ENCODE data around the gene TNFAIP8. TPM values are rescaled to one million over a fixed set of nuclear protein-coding genes. Genes with fewer than 3 reads are reported as not detected.

Gene TNFAIP8
- total RNA-seq, 1 experiment from 2014 or later: 24.1 TPM

DNA sequence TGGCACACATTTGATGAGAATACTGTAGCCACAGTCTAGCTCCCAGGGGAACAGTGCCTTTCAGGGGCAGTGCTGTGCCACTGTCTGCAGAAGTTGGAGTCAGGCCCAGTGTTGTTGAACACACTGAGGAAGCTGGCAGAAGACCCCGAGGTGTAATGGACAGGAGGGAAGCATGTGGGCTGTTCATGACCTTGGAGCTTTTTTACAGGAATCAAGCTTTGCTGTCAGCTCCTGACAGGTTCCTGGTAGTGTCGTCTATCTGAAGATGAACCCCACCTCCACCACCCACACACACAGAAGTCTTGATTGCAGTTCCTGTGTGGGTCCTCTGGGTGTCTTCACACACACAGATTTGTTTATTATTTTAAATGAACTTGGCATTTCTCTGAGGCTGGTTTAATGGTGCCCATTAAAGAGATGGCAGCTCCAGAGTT is 40.3 kb upstream of the TNFAIP8 start:
- DNase-seq (ENCODE audit: low spot score) (no peak), ATAC-seq (peak; percentile 38; the same call in 1 of the 2 replicates)
- TF ChIP-seq, protein P1, sequence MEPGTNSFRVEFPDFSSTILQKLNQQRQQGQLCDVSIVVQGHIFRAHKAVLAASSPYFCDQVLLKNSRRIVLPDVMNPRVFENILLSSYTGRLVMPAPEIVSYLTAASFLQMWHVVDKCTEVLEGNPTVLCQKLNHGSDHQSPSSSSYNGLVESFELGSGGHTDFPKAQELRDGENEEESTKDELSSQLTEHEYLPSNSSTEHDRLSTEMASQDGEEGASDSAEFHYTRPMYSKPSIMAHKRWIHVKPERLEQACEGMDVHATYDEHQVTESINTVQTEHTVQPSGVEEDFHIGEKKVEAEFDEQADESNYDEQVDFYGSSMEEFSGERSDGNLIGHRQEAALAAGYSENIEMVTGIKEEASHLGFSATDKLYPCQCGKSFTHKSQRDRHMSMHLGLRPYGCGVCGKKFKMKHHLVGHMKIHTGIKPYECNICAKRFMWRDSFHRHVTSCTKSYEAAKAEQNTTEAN (CRISPR knock-in tag; IDR thresholded peaks at IDR 0.05): no peak
- TF ChIP-seq CREM (CRISPR knock-in tag; IDR thresholded peaks at IDR 0.05) (no peak), ATF1 (CRISPR knock-in tag; IDR thresholded peaks at IDR 0.05) (no peak), SMAD4 (CRISPR knock-in tag; IDR thresholded peaks at IDR 0.05) (no peak), ZNF121 (CRISPR knock-in tag; IDR thresholded peaks at IDR 0.05) (no peak), ESRRA (CRISPR knock-in tag; IDR thresholded peaks at IDR 0.05; ENCODE audit: borderline replicate concordance) (no peak), GRHL2 (CRISPR knock-in tag; IDR thresholded peaks at IDR 0.05; ENCODE audit: insufficient replicate concordance, severe bottlenecking) (no peak), GTF2I (CRISPR knock-in tag; conservative IDR thresholded peaks at IDR 0.05) (no peak)
- TF ChIP-seq, protein P2, sequence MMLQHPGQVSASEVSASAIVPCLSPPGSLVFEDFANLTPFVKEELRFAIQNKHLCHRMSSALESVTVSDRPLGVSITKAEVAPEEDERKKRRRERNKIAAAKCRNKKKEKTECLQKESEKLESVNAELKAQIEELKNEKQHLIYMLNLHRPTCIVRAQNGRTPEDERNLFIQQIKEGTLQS (CRISPR knock-in tag; conservative IDR thresholded peaks at IDR 0.05): no peak
- TF ChIP-seq, protein P3, sequence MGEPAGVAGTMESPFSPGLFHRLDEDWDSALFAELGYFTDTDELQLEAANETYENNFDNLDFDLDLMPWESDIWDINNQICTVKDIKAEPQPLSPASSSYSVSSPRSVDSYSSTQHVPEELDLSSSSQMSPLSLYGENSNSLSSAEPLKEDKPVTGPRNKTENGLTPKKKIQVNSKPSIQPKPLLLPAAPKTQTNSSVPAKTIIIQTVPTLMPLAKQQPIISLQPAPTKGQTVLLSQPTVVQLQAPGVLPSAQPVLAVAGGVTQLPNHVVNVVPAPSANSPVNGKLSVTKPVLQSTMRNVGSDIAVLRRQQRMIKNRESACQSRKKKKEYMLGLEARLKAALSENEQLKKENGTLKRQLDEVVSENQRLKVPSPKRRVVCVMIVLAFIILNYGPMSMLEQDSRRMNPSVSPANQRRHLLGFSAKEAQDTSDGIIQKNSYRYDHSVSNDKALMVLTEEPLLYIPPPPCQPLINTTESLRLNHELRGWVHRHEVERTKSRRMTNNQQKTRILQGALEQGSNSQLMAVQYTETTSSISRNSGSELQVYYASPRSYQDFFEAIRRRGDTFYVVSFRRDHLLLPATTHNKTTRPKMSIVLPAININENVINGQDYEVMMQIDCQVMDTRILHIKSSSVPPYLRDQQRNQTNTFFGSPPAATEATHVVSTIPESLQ (CRISPR knock-in tag; IDR thresholded peaks at IDR 0.05): no peak
- ChIA-PET POLR2A (no interaction called here), CTCF (interaction anchor here (0.6 to 1.7 kb wide), 7 partner anchors 25 to 913 kb away, joined by 3 to 5 read pairs (median 3); partner anchors contain the start of gene HSD17B4)
- Mint-ChIP-seq H3K36me3 (no peaks in the 10 kb centered on the region), H3K27ac (no peak overlapping the region), H3K4me3 (no peak overlapping the region), H3K4me1 (peaks cover 13% of the 10 kb centered on the region), H3K27me3 (ENCODE audit: low read depth) (no peaks in the 10 kb centered on the region), H3K9me3 (no peaks in the 10 kb centered on the region)

GRCh38 chr5:119316086-119316485 is 39.7 kb upstream of the TNFAIP8 start:
- ATAC-seq (no peak), DNase-seq (ENCODE audit: low spot score) (no peak)
- ChIA-PET POLR2A (no interaction called here), CTCF (interaction anchor here (0.6 to 1.7 kb wide), 5 partner anchors 78 to 912 kb away, joined by 3 to 5 read pairs (median 3); partner anchors contain the start of gene HSD17B4)
- TF ChIP-seq, protein P1 (CRISPR knock-in tag; IDR thresholded peaks at IDR 0.05): no peak
- TF ChIP-seq ZNF121 (CRISPR knock-in tag; IDR thresholded peaks at IDR 0.05) (no peak), NR2C2 (CRISPR knock-in tag; IDR thresholded peaks at IDR 0.05) (no peak), CREB1 (CRISPR knock-in tag; IDR thresholded peaks at IDR 0.05) (no peak), JUN (CRISPR knock-in tag; IDR thresholded peaks at IDR 0.05) (no peak), TP53 (CRISPR knock-in tag; IDR thresholded peaks at IDR 0.05) (no peak), CREM (CRISPR knock-in tag; IDR thresholded peaks at IDR 0.05) (no peak), ZNF416 (CRISPR knock-in tag; IDR thresholded peaks at IDR 0.05) (no peak), NFE2L1 (CRISPR knock-in tag; IDR thresholded peaks at IDR 0.05) (no peak), IRF1 (CRISPR knock-in tag; IDR thresholded peaks at IDR 0.05) (no peak)
- TF ChIP-seq, protein P4, sequence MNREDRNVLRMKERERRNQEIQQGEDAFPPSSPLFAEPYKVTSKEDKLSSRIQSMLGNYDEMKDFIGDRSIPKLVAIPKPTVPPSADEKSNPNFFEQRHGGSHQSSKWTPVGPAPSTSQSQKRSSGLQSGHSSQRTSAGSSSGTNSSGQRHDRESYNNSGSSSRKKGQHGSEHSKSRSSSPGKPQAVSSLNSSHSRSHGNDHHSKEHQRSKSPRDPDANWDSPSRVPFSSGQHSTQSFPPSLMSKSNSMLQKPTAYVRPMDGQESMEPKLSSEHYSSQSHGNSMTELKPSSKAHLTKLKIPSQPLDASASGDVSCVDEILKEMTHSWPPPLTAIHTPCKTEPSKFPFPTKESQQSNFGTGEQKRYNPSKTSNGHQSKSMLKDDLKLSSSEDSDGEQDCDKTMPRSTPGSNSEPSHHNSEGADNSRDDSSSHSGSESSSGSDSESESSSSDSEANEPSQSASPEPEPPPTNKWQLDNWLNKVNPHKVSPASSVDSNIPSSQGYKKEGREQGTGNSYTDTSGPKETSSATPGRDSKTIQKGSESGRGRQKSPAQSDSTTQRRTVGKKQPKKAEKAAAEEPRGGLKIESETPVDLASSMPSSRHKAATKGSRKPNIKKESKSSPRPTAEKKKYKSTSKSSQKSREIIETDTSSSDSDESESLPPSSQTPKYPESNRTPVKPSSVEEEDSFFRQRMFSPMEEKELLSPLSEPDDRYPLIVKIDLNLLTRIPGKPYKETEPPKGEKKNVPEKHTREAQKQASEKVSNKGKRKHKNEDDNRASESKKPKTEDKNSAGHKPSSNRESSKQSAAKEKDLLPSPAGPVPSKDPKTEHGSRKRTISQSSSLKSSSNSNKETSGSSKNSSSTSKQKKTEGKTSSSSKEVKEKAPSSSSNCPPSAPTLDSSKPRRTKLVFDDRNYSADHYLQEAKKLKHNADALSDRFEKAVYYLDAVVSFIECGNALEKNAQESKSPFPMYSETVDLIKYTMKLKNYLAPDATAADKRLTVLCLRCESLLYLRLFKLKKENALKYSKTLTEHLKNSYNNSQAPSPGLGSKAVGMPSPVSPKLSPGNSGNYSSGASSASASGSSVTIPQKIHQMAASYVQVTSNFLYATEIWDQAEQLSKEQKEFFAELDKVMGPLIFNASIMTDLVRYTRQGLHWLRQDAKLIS (CRISPR knock-in tag; IDR thresholded peaks at IDR 0.05; ENCODE audit: borderline replicate concordance): no peak
- TF ChIP-seq, protein P5, sequence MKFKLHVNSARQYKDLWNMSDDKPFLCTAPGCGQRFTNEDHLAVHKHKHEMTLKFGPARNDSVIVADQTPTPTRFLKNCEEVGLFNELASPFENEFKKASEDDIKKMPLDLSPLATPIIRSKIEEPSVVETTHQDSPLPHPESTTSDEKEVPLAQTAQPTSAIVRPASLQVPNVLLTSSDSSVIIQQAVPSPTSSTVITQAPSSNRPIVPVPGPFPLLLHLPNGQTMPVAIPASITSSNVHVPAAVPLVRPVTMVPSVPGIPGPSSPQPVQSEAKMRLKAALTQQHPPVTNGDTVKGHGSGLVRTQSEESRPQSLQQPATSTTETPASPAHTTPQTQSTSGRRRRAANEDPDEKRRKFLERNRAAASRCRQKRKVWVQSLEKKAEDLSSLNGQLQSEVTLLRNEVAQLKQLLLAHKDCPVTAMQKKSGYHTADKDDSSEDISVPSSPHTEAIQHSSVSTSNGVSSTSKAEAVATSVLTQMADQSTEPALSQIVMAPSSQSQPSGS (CRISPR knock-in tag; IDR thresholded peaks at IDR 0.05; ENCODE audit: borderline replicate concordance, low read depth): no peak
- TF ChIP-seq, protein P6, sequence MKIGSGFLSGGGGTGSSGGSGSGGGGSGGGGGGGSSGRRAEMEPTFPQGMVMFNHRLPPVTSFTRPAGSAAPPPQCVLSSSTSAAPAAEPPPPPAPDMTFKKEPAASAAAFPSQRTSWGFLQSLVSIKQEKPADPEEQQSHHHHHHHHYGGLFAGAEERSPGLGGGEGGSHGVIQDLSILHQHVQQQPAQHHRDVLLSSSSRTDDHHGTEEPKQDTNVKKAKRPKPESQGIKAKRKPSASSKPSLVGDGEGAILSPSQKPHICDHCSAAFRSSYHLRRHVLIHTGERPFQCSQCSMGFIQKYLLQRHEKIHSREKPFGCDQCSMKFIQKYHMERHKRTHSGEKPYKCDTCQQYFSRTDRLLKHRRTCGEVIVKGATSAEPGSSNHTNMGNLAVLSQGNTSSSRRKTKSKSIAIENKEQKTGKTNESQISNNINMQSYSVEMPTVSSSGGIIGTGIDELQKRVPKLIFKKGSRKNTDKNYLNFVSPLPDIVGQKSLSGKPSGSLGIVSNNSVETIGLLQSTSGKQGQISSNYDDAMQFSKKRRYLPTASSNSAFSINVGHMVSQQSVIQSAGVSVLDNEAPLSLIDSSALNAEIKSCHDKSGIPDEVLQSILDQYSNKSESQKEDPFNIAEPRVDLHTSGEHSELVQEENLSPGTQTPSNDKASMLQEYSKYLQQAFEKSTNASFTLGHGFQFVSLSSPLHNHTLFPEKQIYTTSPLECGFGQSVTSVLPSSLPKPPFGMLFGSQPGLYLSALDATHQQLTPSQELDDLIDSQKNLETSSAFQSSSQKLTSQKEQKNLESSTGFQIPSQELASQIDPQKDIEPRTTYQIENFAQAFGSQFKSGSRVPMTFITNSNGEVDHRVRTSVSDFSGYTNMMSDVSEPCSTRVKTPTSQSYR (CRISPR knock-in tag; IDR thresholded peaks at IDR 0.05): no peak
- no peaks in the 10 kb centered on the region for H3K36me3 Mint-ChIP-seq
- H3K4me3 Mint-ChIP-seq: no peak overlapping the region
- H3K27ac Mint-ChIP-seq: no peak overlapping the region
- H3K9me3 Mint-ChIP-seq: no peaks in the 10 kb centered on the region
- no peaks in the 10 kb centered on the region for H3K27me3 Mint-ChIP-seq (ENCODE audit: low read depth)
- H3K4me1 Mint-ChIP-seq: peaks cover 18% of the 10 kb centered on the region

Data from WTC11 (cell line).